Activated naive CD4-positive, alpha-beta T cell treated with anti-CD3 and anti-CD28 coated beads, Interleukin-2, amount 50 U/mL, for 72 hours (primary cell): ENCODE results near the gene FAM120AOS. TPM values are rescaled to one million over a fixed set of nuclear protein-coding genes. Genes with fewer than 3 reads are reported as not detected.

Experiments used
- ATAC-seq, 2 donors: fragments of 150-1000 bp; cut with Tn5 transposase; 2 replicates each; pipeline ENCODE4 v1.10.0; 2021; ENCODE audit warnings: mild to moderate bottlenecking in 2 of 2, moderate library complexity in 2 of 2
- DNase-seq, 2 donors: peaks; one replicate each; pipeline ENCODE4 v3.0.0; 2021 to 2022; ENCODE audit warnings: low spot score in 2 of 2
- H3K27ac Mint-ChIP-seq, 2 donors: one replicate each; pipeline ENCODE4 v1.8.0; 2022; ENCODE audit warnings: mild to moderate bottlenecking in 2 of 2, mixed read lengths in 2 of 2
- H3K36me3 Mint-ChIP-seq, 2 donors: one replicate each; pipeline ENCODE4 v1.8.0; 2022; ENCODE audit warnings: mixed read lengths in 2 of 2
- H3K9me3 Mint-ChIP-seq, 2 donors: one replicate each; pipeline ENCODE4 v1.8.0; 2022; ENCODE audit warnings: mixed read lengths in 2 of 2
- total RNA-seq, 2 donors: library from RNA; stranded (reverse); gene quantifications; one replicate each; pipeline ENCODE4 v1.2.3, GENCODE V29; 2022

Gene FAM120AOS
- total RNA-seq, 2 donors from 2014 or later: 17.1 to 41.9 TPM

GRCh38 chr9:93431539-93432105 lies 21.8 kb downstream of the FAM120AOS start:
- Mint-ChIP-seq H3K36me3 (no peaks in the 10 kb centered on the region), H3K27ac (no peak overlapping the region), H3K9me3 (no peaks in the 10 kb centered on the region)
- DNase-seq (no peak), ATAC-seq (no peak)

DNA sequence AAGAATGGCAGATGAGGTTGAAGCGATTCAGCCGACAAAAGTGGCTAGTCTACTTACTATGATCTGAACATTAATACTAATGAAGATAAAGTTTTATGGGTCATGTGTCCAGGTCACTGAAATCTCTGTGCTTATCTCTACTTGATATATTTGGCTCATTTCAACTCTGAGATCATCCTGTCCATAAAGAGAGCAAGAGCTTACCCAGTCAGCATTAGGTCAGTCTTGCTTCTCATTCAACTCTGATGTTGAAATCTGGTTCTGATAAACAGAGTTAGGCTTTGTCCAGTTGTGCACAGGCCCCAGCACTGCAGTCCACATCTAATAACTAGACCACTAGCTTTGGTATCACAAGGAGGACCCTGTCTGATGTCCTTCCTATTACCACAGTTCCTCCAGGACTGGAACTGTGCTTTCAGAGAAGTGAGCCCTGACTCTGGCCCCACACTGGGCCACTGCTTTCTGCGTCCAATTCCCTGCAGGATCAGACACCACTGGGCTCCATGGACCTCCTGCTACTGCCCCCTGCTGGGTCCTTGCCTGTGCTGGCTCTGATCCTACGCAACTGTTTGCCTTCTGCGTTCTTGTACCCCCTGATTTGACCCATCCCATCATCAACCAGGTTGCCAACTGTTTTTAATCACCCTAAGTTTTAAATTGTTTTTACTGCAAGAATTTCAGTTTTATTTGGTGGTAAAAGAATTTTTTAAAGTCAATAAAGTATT lies 25.6 kb downstream of the FAM120AOS start:
- Mint-ChIP-seq H3K36me3 (no peaks in the 10 kb centered on the region), H3K27ac (no peak overlapping the region), H3K9me3 (no peaks in the 10 kb centered on the region)
- ATAC-seq (no peak), DNase-seq (no peak)

DNA sequence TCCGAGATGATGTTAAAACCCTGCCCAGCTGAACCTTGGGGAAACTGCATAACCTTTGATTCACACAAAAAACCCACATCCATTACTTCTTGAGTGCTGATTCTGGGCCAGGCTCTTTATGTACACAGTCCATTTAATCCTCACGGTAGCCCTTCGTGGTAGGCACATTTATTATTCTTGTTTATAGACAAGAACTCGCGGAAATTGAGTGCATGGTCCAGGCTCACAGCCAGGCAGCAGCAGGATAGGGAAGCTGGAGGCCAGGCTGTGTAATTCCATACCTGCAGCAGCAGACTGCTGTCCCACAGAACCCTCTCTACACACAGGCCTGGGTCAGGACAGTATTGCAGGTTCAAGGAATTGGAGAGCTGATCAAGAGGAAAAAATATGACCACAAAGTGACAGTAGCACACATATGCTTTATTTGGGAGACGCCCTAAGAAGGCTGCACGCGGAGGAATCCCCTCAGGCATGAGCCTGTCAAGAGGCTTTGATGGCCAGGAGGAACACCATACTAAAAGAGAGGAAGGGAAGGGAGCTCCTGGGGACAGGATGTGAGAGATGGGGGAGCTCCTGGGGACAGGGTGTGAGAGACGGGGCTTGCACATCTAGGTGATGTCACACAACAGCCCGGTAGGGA lies 30.3 kb downstream of the FAM120AOS start:
- Mint-ChIP-seq H3K27ac (no peak overlapping the region), H3K36me3 (peaks cover 9 to 11% of the 10 kb centered on the region in 2 donors), H3K9me3 (peaks cover 7 to 8% of the 10 kb centered on the region in 2 donors)
- no peak for DNase-seq
- no peak for ATAC-seq

DNA sequence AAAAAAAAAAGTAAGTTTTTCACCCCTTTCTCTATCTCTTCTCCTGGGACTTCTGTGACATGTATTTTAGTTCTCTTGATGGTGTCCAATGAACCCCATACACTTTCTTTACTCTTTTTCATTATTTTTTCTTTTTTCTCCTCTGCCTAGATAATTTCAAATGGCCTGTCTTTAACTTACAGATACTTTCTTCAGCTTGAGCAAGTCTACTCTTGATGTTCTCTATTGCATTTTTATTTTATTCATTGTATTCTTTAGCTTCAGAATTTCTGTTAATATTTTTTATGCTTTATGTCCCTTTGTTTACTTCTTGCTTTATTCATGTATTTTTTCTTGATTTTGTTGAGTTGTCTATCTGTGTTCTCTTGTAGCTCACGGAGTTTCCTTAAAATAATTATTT lies 34.4 kb downstream of the FAM120AOS start:
- ATAC-seq: no peak
- no peak overlapping the region for H3K27ac Mint-ChIP-seq
- peaks cover 9 to 11% of the 10 kb centered on the region in 2 donors for H3K36me3 Mint-ChIP-seq
- peaks cover 7 to 14% of the 10 kb centered on the region in 2 donors for H3K9me3 Mint-ChIP-seq
- no peak for DNase-seq

- ATAC-seq (no peak), DNase-seq (no peak)
- H3K27ac Mint-ChIP-seq: no peak overlapping the region
- H3K36me3 Mint-ChIP-seq: peaks cover 9 to 11% of the 10 kb centered on the region in 2 donors
- H3K9me3 Mint-ChIP-seq: peaks cover 10 to 14% of the 10 kb centered on the region in 2 donors
These were observed 35.8 kb downstream of the FAM120AOS start for GRCh38 chr9:93417538-93417937.

- ATAC-seq (no peak), DNase-seq (no peak)
- Mint-ChIP-seq H3K27ac (no peak overlapping the region), H3K9me3 (peaks cover 10 to 14% of the 10 kb centered on the region in 2 donors), H3K36me3 (peaks cover 9 to 11% of the 10 kb centered on the region in 2 donors)
These were observed 36.7 kb downstream of the FAM120AOS start for GRCh38 chr9:93416530-93417235.

GRCh38 chr9:93415176-93415690 lies 38.1 kb downstream of the FAM120AOS start:
- peak in 1 of 2 donors; percentile 61 for ATAC-seq
- H3K27ac Mint-ChIP-seq: no peak overlapping the region
- no peak for DNase-seq
- H3K9me3 Mint-ChIP-seq: peaks cover 10 to 14% of the 10 kb centered on the region in 2 donors
- peaks cover 9 to 11% of the 10 kb centered on the region in 2 donors for H3K36me3 Mint-ChIP-seq

DNA sequence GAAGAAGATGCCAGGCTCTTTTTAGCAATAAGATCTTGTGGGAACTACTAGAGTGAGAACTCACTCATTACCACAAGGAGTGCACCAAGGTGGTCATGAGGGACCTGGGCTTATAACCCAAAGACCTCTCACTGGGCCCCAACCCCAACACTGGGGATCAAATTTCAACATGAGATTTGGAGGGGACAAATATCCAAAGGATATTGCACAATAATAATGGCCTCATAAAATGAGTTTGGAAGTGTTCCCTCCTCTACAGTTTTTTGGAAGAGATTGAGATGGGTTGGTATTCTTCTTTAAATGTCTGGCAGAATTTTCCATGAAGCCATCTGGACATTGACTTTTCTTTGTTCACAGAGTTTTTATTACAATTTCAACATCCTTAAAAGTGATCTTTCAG lies 39.9 kb downstream of the FAM120AOS start:
- ATAC-seq: no peak
- DNase-seq: no peak
- Mint-ChIP-seq H3K9me3 (peaks cover 3 to 6% of the 10 kb centered on the region in 2 donors), H3K36me3 (peaks cover 0 to under 1% of the 10 kb centered on the region in 2 donors), H3K27ac (no peak overlapping the region)

DNA sequence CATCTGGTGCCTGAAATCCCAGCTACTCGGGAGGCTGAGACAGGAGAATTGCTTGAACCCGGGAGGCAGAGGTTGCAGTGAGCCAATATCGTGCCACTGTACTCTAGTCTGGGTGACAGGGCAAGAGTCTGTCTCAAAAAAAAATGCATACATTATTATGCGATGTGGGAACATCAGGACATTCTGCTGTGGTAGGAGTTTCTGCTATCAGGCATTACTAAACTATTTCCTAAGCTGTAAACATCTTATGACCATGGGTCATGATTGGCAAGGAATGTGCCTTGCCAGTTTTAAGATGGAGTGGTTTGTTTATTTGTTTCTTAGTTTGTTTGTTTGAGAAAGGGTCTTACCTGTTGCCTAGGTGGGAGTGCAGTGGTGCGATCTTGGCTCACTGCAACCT lies 47.0 kb downstream of the FAM120AOS start:
- Mint-ChIP-seq H3K36me3 (no peaks in the 10 kb centered on the region), H3K9me3 (no peaks in the 10 kb centered on the region), H3K27ac (no peak overlapping the region)
- DNase-seq: no peak
- ATAC-seq: no peak

DNA sequence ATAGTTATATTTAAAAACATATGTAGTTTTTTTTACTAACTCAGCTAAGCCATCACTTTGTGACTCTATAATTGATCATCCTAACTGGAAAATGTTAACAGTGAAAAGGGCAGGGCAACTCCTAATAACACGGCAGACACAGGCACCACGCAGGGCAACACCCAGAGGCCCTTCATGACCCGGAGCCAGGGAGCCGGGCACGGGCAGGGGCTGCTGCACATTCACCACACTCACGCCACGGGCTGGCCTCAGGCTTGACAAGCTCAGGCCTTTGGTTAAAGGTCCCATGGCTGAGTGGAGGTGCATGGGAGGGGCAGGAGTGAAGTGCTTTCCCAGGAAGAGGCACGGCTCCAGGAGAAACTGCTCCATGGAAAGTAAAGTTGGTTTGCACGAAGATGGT lies 54.9 kb downstream of the FAM120AOS start:
- ATAC-seq (no peak), DNase-seq (no peak)
- H3K9me3 Mint-ChIP-seq: no peaks in the 10 kb centered on the region
- no peak overlapping the region for H3K27ac Mint-ChIP-seq
- no peaks in the 10 kb centered on the region for H3K36me3 Mint-ChIP-seq

GRCh38 chr9:93397661-93398373 lies 55.6 kb downstream of the FAM120AOS start:
- Mint-ChIP-seq H3K9me3 (no peaks in the 10 kb centered on the region), H3K27ac (no peak overlapping the region), H3K36me3 (no peaks in the 10 kb centered on the region)
- no peak for ATAC-seq
- DNase-seq: no peak

Other genes with a start within 250 kb of the FAM120AOS start
- 100 to 1,000 TPM in 1 of 2 donors, 10 to 100 TPM in 1; 76.1 to 130 TPM for gene FAM120A, start 1.9 kb downstream of the FAM120AOS start, total RNA-seq
- 10 to 100 TPM; 12.3 to 15.5 TPM for gene PHF2, start 123.0 kb upstream of the FAM120AOS start, total RNA-seq